ENCODE data around the gene CLSTN2.

DNA sequence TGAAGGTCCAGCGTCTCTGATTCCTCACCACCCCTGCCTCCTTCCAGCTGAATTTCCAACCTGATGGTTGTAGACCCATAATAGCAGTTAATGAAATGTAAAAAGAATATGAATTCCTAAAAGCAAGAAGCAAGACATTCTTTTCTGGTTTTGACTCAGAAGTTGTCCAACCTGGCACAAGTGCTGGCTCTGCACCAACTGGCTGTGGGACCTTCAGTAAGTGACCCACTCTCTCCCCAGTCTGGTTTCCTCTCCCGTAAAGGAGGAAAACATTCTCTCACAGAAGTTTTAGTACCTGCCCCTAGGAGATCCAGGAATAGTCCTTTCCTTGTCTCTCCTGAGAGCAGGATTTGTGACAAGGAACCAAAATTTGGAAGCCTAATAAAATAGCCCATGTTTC, 506.0 kb downstream of the CLSTN2 start:
- TF ChIP-seq POLR2A (IDR thresholded peaks at IDR 0.05), result no peak
- TF ChIP-seq, protein P1, sequence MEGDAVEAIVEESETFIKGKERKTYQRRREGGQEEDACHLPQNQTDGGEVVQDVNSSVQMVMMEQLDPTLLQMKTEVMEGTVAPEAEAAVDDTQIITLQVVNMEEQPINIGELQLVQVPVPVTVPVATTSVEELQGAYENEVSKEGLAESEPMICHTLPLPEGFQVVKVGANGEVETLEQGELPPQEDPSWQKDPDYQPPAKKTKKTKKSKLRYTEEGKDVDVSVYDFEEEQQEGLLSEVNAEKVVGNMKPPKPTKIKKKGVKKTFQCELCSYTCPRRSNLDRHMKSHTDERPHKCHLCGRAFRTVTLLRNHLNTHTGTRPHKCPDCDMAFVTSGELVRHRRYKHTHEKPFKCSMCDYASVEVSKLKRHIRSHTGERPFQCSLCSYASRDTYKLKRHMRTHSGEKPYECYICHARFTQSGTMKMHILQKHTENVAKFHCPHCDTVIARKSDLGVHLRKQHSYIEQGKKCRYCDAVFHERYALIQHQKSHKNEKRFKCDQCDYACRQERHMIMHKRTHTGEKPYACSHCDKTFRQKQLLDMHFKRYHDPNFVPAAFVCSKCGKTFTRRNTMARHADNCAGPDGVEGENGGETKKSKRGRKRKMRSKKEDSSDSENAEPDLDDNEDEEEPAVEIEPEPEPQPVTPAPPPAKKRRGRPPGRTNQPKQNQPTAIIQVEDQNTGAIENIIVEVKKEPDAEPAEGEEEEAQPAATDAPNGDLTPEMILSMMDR (IDR thresholded peaks at IDR 0.05), result no peak
- TF ChIP-seq EP300 (IDR thresholded peaks at IDR 0.05), result no peak
